Activated CD8-positive, alpha-beta memory T cell treated with anti-CD3 and anti-CD28 coated beads for 4 hours (primary cell): ENCODE results near the gene TMC4.
"Not testable (repeated sequence)": the region's sequence is repeated elsewhere in the genome, so short reads cannot be mapped to it uniquely, and the experiment has no call there.

Experiments used
- DNase-seq, 2 donors: peaks; one replicate each; pipeline ENCODE4 v3.0.0-alpha.2; 2020; ENCODE audit warnings: low read depth in 2 of 2

The TMC4 gene, protein sequence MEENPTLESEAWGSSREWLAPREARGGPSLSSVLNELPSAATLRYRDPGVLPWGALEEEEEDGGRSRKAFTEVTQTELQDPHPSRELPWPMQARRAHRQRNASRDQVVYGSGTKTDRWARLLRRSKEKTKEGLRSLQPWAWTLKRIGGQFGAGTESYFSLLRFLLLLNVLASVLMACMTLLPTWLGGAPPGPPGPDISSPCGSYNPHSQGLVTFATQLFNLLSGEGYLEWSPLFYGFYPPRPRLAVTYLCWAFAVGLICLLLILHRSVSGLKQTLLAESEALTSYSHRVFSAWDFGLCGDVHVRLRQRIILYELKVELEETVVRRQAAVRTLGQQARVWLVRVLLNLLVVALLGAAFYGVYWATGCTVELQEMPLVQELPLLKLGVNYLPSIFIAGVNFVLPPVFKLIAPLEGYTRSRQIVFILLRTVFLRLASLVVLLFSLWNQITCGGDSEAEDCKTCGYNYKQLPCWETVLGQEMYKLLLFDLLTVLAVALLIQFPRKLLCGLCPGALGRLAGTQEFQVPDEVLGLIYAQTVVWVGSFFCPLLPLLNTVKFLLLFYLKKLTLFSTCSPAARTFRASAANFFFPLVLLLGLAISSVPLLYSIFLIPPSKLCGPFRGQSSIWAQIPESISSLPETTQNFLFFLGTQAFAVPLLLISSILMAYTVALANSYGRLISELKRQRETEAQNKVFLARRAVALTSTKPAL

DNA sequence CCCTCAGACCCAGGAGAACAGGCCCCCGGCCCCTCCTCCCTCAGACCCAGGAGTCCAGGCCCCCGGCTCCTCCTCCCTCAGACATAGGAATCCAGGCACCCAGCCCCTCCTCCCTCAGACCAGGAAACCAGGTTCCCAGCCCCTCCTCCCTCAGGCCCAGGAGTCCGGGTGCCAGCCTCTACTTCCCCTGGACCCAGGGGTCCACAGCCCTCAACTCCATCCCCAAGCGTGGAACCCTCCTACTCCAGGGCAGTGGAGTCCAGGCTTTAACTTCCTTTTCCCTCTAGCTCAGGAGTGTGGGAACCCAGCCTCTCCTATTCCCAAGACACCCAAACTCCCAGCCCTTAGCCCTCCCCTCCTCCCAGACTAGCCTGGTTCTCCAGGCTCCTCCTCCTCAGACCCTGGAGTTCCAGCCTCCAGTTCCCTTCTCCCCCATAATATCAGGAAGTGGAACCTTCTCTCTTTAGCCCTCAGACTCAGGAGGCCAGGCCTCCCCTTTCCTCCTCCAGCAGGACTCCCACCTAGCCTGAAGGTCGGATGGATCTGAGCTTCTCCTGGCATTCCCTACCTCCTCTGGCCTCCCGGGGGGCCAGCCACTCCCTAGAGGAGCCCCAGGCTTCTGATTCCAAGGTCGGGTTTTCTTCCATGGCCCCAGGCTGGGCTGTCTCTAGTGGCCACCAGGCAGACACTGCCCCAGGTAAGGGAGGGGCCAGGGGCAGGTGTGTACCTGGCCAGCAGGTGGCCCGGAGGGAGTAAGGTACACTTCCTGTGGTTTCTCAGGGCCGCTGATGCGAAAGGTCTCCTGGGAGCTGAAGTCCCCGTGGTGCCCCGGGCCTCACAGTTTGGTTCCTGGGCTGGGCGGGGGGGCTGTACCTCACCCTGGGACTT is at the start of gene TMC4:
Gene TMC4, minus strand, starts transcription at position 690 of the 888 bp plus-strand sequence. Its CDS starts 43 bp downstream, at position 647.
- DNase-seq = no peak

- DNase-seq = not testable (repeated sequence)
Observed at GRCh38 chr19:54221947-54222346, 49.0 kb upstream of the TMC4 start.

DNA sequence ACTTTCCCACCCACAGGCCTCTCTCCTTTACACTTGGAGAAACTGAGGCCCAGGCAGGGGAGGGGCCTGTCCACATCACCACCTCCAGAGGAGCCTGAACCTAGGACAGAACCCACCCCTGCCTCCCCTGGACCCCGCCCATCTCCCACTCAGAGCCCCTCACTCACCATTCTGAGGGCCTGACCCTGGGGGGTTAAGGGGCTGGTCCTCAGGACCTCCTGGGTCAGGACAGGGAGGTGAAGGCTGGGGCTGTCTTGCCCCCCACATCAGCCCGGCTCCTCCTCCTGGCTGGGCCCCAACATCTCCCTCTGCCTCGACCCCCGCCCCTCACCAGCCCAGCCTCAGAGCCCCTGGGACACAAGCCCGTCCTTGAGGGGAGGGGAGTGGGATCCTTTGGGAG is 46.7 kb upstream of the TMC4 start:
- not testable (repeated sequence) for DNase-seq

GRCh38 chr19:54218960-54219661 is 46.2 kb upstream of the TMC4 start:
- no peak for DNase-seq

- no peak for DNase-seq
Observed at GRCh38 chr19:54218259-54218658, 45.3 kb upstream of the TMC4 start.

- DNase-seq = not testable (repeated sequence)
Observed at GRCh38 chr19:54217517-54218247, 44.7 kb upstream of the TMC4 start.

- DNase-seq = no peak
Observed at GRCh38 chr19:54216869-54217268, 43.9 kb upstream of the TMC4 start.

DNA sequence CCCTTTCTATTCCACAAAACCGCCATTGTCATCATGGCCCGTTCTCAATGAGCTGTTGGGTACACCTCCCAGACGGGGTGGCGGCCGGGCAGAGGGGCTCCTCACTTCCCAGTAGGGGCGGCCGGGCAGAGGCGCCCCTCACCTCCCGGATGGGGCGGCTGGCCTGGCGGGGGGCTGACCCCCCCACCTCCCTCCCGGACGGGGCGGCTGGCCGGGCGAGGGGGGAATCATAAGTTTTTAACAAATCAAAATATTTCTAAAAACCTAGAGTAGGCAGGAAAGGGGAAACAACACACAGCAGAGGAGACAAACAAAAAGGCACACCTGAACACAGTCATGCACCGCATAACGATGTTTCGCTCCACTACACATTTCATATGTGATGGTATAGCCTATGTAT is 41.8 kb upstream of the TMC4 start:
- DNase-seq = not testable (repeated sequence)

DNA sequence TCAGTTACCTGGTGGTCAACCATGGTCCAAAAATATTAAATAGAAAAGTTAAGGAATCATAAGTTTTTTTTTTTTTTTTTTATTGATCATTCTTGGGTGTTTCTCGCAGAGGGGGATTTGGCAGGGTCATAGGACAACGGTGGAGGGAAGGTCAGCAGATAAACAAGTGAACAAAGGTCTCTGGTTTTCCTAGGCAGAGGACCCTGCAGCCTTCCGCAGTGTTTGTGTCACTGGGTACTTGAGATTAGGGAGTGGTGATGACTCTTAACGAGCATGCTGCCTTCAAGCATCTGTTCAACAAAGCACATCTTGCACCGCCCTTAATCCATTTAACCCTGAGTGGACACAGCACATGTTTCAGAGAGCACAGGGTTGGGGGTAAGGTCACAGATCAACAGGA is 41.3 kb upstream of the TMC4 start:
- not testable (repeated sequence) for DNase-seq

DNA sequence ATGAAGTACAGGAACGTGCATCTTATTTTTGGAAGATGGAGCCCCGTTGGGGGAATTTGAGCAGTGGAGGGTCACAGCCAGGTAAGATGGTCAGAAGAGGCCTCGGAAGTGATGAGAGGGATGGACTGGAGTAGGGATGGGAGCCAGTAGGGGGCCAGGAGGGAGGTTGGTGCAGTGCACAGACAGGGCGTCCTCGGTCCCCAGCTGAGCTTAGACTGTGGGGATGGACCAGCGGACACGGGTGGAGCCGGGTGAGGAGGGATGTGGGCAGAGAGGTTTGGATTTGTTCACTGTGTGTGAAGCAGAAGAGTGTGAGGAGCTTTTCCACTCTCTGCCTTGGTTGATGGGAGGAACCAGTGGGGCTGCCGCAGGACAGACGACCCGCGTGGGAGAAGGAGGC is 38.3 kb upstream of the TMC4 start:
- no peak for DNase-seq

DNA sequence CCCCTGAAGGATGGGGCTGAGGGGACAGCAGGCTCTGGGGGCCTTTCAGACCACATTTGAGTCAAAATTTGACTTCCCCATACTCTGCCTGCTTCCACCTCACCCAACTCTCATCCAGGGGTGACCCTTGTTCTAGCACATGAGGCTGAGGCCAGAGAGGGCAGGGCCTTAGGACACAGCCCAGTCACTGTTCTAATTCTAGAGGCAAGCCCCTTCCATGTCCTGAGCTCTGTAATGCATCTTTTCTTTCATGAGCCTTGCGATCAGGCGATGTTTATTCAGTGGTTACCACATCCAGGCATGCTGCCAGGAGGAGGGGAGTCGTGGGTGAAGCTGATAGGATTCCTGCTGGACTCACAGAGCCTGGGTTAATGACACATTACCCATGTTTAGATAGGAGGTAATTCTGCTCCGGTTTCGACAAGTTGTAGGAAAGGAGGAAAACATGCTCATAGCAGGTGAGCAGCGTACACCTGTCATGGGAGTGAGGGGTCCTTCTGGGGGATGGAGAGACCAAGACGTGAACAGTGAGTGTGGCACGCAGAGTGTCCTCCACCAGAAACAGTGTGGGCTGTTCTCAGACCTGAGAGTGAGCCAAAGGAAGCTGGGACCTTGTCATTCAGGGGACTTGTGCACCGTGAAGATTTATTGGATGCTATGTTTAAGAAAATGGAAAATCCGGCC is 37.0 kb upstream of the TMC4 start:
- no peak for DNase-seq

DNA sequence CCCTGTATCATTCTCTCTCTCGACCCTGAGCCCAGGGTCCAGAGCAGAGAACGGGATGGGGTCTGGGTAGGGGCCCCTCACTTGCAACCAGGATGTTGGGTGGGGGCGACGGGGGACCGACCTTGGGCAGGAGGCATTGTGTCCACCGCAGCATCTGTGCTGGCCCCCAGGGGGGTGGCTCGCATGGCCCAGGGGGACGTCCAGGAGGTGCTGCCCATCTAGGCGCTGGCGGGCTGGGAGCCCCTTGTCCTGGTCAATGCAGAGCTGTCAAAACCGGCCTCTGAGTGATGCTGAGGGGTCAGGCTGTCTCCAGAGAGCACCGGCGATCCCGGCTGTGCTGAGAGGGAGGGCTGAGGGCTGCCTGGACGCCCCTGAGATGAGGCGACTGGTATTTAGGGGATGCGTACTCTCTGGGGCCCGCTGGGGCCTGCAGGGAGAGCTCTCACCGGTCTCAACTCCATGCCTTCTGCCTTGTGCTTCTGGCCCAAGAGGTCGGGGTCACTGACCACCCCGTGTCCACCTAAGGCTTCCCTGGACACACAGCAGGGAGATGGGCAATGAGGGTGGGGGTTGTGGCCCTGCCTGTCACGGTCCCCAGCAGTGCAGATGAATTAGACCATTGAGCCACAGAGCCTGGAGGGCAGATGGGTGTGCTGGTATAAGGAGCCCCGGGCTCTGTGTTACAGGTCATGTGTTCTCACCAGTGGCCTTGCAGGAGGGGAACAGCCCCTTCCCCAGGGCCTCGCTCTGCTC is 36.3 kb upstream of the TMC4 start:
- no peak for DNase-seq

DNA sequence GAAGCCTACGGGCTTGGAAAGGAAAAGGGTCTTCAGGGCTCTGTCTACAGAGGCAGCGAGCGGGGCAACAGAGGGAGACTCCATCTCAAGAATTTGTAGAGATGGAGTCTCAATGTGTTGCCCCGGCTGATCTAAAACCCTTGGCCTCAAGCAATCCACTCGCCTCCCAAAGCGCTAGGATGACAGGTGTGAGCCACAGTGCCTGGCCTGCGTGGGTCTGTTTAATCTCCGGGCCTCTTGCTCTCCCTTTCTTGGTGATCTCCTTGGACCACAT is 35.8 kb upstream of the TMC4 start:
- no peak for DNase-seq

DNA sequence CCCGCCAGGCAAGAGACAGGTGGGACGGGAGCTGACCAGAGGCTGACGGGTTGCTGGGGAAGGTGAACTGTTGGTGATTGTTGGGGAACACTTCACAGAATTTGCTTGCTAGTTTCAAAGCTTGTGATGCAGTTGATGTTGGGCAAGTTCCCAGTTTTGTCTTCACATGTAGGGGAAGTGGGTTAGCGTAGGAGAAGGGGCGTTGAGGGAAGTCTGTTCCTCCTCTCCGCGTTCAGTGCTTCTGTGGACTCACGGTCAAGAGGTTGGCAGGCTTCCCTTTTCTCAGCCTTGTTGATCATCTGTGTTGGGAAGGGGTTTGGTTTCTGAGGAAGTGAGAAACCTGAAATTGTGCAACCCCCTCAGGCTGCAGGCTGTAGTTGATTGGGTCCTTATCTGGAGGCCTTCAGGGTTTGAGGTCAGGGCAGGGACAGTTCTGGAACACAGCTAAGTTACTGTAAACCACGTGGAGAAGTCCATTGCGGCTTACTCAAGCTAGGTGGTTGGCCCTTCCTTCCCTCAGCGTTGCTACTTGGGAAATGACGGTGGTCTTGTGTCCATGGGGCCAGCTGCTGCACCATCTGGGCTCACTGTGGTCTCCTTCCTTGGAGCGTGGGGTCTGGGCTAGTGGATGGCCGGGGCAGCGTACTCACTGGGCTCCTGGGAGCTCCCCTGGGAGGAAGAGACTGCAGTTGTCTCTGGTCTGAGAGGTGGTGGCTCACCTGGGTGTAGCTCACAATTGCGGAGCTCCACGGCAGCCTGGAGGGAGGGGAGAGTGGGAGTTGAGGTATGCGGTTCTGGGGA is 35.2 kb upstream of the TMC4 start:
- DNase-seq = no peak

DNA sequence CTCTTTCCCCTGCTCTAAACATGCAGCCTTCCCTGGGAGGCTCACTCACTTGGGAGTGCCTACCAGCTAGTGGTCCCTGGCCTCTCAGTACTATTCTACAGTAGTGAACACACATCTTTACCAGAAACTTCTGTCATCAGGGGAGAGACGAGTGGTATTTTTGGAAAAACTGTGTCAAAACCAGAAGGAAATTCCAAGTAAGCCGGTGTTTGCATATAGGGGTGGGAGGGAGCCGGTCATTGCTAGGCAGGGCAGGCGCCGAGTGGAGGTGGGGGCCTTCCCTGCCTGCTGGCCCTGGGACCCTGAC is 34.7 kb upstream of the TMC4 start:
- DNase-seq = no peak

- DNase-seq = not testable (repeated sequence)
Observed at GRCh38 chr19:54207193-54207592, 34.2 kb upstream of the TMC4 start.

DNA sequence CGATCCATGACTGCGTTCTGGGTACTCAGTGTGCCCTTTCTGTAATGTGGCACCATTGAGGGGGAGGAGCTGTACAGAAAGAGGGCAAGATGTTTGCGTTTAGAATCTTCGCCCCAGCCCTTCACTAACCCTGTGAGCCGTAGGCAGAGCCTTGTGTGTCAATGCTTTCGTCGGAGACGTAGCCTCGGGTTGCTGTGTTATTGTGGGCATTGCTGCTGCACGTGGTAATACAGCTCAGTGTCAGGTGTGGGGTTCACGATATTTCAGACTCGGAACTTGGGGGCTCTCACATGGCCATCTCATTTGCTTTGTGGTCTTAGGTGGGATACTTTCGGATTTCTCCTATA is 33.8 kb upstream of the TMC4 start:
- no peak for DNase-seq

DNA sequence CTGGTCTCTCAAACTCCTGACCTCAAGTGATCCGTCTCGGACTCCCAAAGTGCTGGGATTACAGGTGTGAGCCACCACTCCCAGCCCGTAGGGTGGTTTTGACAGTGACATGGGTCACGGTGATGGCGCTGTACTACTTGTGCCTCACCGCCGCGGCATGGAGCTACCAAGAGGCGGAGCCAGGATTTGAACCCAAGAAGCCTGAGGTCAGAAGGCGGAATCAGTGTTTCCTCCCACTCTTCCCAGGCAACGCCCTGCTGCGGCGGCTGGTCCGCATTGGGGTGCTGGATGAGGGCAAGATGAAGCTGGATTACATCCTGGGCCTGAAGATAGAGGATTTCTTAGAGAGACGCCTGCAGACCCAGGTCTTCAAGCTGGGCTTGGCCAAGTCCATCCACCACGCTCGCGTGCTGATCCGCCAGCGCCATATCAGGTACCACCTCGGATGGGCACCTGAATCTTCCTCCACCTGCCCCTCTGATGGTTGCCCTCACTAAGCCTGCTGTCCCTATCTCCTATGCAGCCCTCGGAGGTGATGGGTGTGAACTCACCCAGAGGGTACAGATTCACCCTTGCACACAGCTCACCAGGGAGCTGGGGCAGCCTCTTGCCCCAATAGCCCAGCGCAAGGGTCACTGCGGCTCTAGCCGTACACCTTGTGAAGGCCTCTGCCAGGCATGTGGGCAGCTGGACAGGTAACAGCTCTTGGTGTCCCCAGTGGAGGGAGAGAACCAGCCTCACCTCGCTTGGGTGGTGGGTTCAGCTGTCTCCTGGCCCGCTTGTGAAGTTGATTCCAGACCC is 33.3 kb upstream of the TMC4 start:
- no peak for DNase-seq
